NT2/D1 (cell line): ENCODE measurements around the gene CCDC57.

ENCODE experiments used
- DNase-seq: peaks from one replicate; pipeline ENCODE4 v3.0.0-alpha.2; 2011; ENCODE audit warnings: low read depth, low spot score
- H3K27me3 ChIP-seq: 2 replicates; pipeline ENCODE4 v1.6.0; 2011; ENCODE audit warnings: mild to moderate bottlenecking; ENCODE audit not compliant: insufficient read length, insufficient read depth
- H3K36me3 ChIP-seq: 2 replicates; pipeline ENCODE4 v1.6.1; 2011; ENCODE audit warnings: mild to moderate bottlenecking, low read length, mixed read lengths; ENCODE audit not compliant: insufficient read depth, insufficient read length
- H3K4me1 ChIP-seq: 2 replicates; pipeline ENCODE4 v1.5.1; 2011; ENCODE audit not compliant: insufficient read depth, insufficient read length
- H3K4me3 ChIP-seq: 2 replicates; pipeline ENCODE4 v1.5.1; 2011; ENCODE audit warnings: low read depth; ENCODE audit not compliant: insufficient read length
- H3K9ac ChIP-seq: 2 replicates; pipeline ENCODE4 v1.6.0; 2011; ENCODE audit warnings: low read depth; ENCODE audit not compliant: insufficient read length
- H3K9me3 ChIP-seq: 2 replicates; pipeline ENCODE4 v1.5.1; 2011; ENCODE audit warnings: mild to moderate bottlenecking, low read length; ENCODE audit not compliant: insufficient read depth
- SUZ12 ChIP-seq: IDR thresholded peaks from 2 replicates; pipeline ENCODE4 v1.6.1; 2011; ENCODE audit not compliant: insufficient read length, insufficient read depth; ENCODE audit errors: extremely low read depth
- YY1 ChIP-seq: IDR thresholded peaks from 2 replicates; pipeline ENCODE4 v1.6.1; 2011; ENCODE audit not compliant: insufficient read length, insufficient read depth
- ZNF274 ChIP-seq: IDR thresholded peaks from 2 replicates; pipeline ENCODE4 v1.6.1; 2011; ENCODE audit warnings: mild to moderate bottlenecking, low read depth, low read length

CCDC57 gene

DNA sequence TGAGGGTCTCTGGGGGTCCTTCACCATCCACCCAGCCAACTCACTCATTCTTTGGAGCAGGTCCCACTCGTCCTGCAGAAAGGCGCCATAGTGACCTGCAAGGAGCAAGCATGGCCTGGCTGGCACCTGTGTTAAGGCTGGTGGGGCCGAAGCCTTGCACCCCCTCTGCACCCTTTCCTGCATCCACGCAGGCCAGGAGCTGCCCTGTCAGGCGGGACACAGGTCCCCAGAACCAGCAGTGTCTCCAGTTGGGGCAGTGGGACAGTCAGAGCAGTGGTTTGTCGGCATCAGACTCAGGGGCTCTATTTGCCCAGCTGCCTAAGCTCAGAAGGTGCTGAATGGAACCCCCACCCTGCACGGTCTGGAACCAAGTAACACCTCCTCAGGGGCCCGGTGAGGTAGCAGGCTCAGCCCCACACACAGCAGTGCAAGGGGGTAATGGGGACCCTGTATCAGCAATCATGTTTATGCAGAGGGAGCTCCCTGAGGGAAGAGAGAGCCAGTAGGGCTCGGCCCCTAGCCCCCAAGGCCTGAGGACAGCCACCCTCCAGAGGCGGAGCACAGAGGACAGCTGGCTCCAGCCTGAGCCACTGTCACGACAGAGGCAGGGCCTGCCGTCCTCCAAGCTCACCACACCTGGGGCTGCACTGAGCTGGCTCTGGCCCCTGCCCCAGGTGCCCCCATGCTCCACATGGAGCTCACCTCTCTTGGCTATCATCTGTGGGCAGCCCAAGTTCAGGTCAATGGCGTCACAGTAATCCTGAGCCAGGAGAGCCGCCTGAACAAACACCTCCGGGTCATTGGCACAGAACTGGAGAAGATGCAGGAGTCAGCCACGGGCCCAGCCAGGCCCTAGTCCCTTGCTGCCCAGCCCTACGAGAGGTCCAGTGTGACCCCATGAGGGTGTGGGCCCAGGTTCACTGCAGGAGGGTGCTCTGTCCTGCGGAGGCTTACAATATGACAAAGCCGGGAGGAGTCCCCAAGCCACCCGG is 148.9 kb downstream of the CCDC57 start:
- H3K9ac ChIP-seq, result no peak overlapping the region
- no peak for DNase-seq
- TF ChIP-seq ZNF274 (no peak), YY1 (no peak), SUZ12 (no peak)
- peaks cover 60% of the 10 kb centered on the region for H3K36me3 ChIP-seq
- no peaks in the 10 kb centered on the region for H3K9me3 ChIP-seq
- H3K27me3 ChIP-seq, result no peaks in the 10 kb centered on the region
- H3K4me3 ChIP-seq, result no peak overlapping the region
- H3K4me1 ChIP-seq, result peaks cover 6% of the 10 kb centered on the region

DNA sequence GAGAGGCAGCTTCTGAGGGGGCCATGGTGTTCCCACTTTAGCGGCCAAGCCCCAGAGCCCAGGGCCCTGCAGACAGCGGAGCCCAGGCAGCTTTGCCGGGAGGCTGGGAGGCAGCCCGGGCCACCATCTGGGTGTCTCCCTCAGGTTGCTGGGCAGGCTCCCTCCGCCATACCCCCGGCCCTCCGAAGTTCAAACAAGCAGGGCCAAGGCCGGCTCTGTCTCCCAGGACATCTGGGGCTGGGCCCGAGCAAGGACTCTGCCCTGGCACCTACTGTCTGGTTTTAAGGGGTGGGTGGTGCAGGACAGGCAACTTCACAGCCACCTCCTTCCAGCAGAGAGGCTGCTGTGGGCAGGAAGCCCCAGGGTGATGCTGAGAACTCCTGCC is 149.7 kb downstream of the CCDC57 start:
- H3K36me3 ChIP-seq, result peaks cover 67% of the 10 kb centered on the region

DNA sequence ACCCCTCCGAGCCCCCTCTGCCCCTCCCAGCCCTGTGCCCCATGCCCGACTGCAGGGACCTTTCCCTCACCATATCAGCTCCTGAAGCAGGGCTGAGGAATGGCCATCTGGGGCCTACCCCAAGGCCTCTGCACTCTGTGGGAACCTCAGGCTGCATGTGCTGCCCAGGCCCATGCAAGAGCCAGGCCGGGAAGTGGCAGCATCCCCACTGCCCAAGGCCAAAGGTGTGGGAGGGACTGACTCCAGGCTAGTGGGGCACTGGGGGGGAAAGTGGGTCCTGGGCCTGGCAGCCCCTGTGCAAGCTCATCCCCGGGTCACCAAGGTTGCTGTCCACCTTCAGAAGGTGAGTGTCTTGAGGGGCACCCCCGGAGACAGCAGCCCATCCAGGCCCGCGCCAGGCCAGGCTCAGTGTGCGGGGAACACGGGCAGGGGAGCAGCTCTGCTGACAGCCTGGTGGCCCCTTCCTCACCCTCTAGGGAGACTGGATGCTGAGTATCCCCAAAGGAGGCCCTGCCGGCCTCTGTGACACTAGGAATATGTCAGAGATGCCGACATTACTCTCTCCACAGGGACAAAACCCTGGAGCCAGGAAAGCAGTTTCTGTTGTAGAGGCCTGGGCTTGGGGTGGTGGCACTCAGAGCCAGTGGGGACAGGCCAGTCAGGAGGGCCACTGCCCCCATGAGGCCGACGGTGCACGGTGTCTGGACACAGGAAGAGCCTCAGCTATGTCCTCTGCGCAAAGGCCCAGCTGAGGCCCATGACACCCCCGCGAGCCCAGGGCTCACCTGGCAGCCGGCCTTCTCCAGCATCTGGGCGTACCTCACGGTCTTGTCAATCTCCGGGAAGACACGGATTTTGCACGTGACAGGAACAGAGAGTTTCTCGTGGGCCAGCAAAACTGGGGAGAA is 150.3 kb downstream of the CCDC57 start:
- Histone ChIP-seq H3K4me3 (no peak overlapping the region), H3K36me3 (peaks cover 73% of the 10 kb centered on the region), H3K27me3 (no peaks in the 10 kb centered on the region), H3K9ac (no peak overlapping the region), H3K4me1 (peaks cover 9% of the 10 kb centered on the region), H3K9me3 (no peaks in the 10 kb centered on the region)
- DNase-seq, result no peak
- TF ChIP-seq ZNF274 (no peak), YY1 (no peak), SUZ12 (no peak)

More for the DNA sequence above, 149.7 kb downstream of the CCDC57 start:
- H3K4me3 ChIP-seq, result no peak overlapping the region
- no peaks in the 10 kb centered on the region for H3K9me3 ChIP-seq
- DNase-seq, result no peak
- no peak for TF ChIP-seq YY1
- TF ChIP-seq SUZ12, result no peak
- no peak for TF ChIP-seq ZNF274
- no peaks in the 10 kb centered on the region for H3K27me3 ChIP-seq
- peaks cover 9% of the 10 kb centered on the region for H3K4me1 ChIP-seq
- no peak overlapping the region for H3K9ac ChIP-seq

DNA sequence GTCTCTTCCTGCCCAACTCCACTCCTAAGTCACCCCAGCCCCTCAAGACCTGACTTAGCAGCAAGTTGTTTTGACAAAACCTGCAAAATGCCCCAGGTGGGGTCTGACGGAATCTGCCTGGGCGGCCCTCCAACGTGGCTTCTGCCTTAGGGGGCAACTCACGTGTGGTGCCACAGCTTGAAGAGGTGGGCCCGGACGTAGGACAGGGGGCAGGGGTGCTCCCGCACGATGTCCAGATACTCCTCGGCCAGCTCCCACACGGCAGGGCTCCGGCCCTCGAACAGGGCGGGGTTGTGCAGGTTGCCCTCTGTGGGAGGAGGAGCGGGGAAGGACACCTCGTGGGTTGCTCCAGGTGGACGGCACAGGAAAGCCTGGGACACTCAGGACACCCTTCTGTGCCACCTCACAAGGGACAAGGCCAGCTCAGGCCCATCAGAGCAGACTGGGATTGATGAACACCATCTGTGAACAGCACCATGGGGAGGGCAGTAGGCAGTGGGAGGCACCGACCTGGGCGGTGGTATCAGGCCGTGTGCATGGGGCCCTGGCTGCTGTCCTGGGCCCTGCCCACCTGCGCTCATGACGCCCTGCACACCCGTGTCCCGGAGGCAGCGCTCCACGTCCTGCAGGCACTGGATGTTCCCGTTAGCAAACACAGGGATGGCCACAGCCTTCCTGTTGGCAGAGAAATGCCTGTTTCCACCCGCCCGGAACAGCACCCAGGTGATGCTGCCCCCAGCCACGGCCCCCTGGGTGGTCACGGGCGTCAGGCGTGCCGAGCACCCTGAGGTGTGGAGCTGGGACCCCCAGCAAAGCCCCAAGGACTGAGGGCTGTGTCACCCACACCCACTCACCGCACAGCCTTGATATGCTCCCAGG is 151.4 kb downstream of the CCDC57 start:
- no peak for DNase-seq
- TF ChIP-seq SUZ12 (no peak), YY1 (no peak), ZNF274 (no peak)
- Histone ChIP-seq H3K27me3 (no peaks in the 10 kb centered on the region), H3K9ac (no peak overlapping the region), H3K36me3 (peaks cover 84% of the 10 kb centered on the region), H3K9me3 (no peaks in the 10 kb centered on the region), H3K4me3 (no peak overlapping the region), H3K4me1 (peaks cover 9% of the 10 kb centered on the region)

DNA sequence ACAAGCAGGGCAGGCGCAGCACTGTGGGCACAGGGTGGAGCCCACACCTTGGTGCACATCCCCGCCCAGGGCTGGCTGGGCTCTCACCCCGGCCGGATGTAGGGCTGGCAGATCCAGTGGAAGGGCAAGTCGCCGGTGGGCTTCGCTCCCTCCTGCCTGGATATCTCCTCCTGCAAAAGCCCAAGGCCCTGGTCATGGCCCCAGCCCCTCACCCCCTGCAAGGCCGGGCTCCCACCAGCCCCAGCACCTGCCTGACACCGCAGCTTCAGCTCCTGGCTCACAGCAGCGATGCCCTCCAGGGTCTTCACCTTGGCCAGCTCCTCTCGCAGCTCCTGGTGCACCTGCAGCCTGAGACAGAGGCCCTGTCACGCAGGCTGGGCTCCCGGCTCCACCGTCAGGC is 152.0 kb downstream of the CCDC57 start:
- Histone ChIP-seq H3K4me3 (no peak overlapping the region), H3K4me1 (peaks cover 12% of the 10 kb centered on the region), H3K27me3 (no peaks in the 10 kb centered on the region), H3K36me3 (peaks cover 91% of the 10 kb centered on the region), H3K9ac (no peak overlapping the region), H3K9me3 (no peaks in the 10 kb centered on the region)
- DNase-seq, result no peak
- TF ChIP-seq ZNF274 (no peak), YY1 (no peak), SUZ12 (no peak)

DNA sequence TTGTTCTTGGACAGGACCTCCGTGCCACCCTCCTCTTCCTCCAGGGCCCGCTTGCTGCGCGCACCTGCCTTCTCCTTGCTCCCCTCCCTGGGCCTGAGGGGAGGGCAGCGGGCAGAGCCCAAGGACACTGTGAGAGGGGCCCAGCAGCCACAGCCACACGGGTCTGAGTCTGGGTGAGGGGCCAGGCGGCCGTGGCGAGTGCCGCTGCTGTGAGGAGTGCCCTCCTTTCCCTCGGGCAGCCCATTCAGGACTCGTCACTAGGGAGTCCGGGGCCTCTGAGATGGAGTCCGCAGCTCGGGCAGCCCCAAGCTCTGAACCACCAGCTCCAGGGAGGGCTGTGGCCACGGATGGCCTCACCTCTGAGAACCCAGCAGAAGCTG is 152.7 kb downstream of the CCDC57 start:
- TF ChIP-seq YY1 (no peak), ZNF274 (no peak), SUZ12 (no peak)
- no peak overlapping the region for H3K9ac ChIP-seq
- H3K4me3 ChIP-seq, result no peak overlapping the region
- H3K4me1 ChIP-seq, result peaks cover 14% of the 10 kb centered on the region
- no peak for DNase-seq
- H3K9me3 ChIP-seq, result no peaks in the 10 kb centered on the region
- H3K36me3 ChIP-seq, result peaks cover 96% of the 10 kb centered on the region
- H3K27me3 ChIP-seq, result no peaks in the 10 kb centered on the region
